Natural killer cell (primary cell): ENCODE data around the gene TCP11. TPM values are rescaled to one million over a fixed set of nuclear protein-coding genes. Genes with fewer than 3 reads are reported as not detected.

Experiments used
- ATAC-seq, 3 donors: fragments of 150-1000 bp in 2 of 3; fragments of 200-7000 bp in 1 of 3; cut with Tn5 transposase; 1 replicate in 1 of 3; 2 replicates in 2 of 3; pipeline ENCODE4 v1.10.0; 2021; ENCODE audit warnings: mild to moderate bottlenecking in 2 of 3, moderate library complexity in 2 of 3
- DNase-seq, 2 donors: peaks; one replicate each; pipeline versions ENCODE4 v3.0.0 to v3.0.0-alpha.2; 2013 to 2021; ENCODE audit warnings: mixed read lengths in 1 of 2
- H3K27ac ChIP-seq: one replicate; pipeline ENCODE4 v1.5.1; 2013; ENCODE audit warnings: mild to moderate bottlenecking, low read length
- H3K27me3 ChIP-seq: one replicate; pipeline ENCODE4 v1.6.1; 2013; ENCODE audit warnings: low read length; ENCODE audit not compliant: control insufficient read depth, insufficient read depth
- H3K36me3 ChIP-seq: one replicate; pipeline ENCODE4 v1.6.1; 2013; ENCODE audit warnings: low read length; ENCODE audit not compliant: control insufficient read depth, insufficient read depth
- H3K4me1 ChIP-seq: one replicate; pipeline ENCODE4 v1.6.1; 2013; ENCODE audit warnings: low read length; ENCODE audit not compliant: control insufficient read depth, insufficient read depth
- H3K4me3 ChIP-seq: one replicate; pipeline ENCODE4 v1.5.1; 2013; ENCODE audit warnings: low read length
- H3K9me3 ChIP-seq: one replicate; pipeline ENCODE4 v1.6.1; 2013; ENCODE audit warnings: low read length; ENCODE audit not compliant: control insufficient read depth, insufficient read depth
- H3K27ac Mint-ChIP-seq, 2 donors: one replicate each; pipeline ENCODE4 v1.8.0; 2022; ENCODE audit warnings: mild to moderate bottlenecking in 2 of 2, mixed read lengths in 2 of 2, moderate library complexity in 1 of 2
- H3K27me3 Mint-ChIP-seq, 2 donors: one replicate each; pipeline ENCODE4 v1.8.0; 2022; ENCODE audit warnings: low read depth in 2 of 2, mixed read lengths in 2 of 2
- H3K36me3 Mint-ChIP-seq: one replicate; pipeline ENCODE4 v1.8.0; 2022; ENCODE audit warnings: mixed read lengths
- H3K4me1 Mint-ChIP-seq, 2 donors: one replicate each; pipeline ENCODE4 v1.8.0; 2022; ENCODE audit warnings: mixed read lengths in 2 of 2
- H3K4me3 Mint-ChIP-seq: one replicate; pipeline ENCODE4 v1.8.0; 2022; ENCODE audit warnings: mild to moderate bottlenecking, moderate library complexity, mixed read lengths
- H3K9me3 Mint-ChIP-seq, 2 donors: one replicate each; pipeline ENCODE4 v1.8.0; 2022; ENCODE audit warnings: mixed read lengths in 2 of 2
- CTCF ChIP-seq: fragments of 200-600 bp; IDR thresholded peaks from one replicate; pipeline ENCODE4 v1.8.0; 2022; ENCODE audit warnings: antibody characterized with exemption
- WGBS: methylation state at CpG from one replicate; pipeline ENCODE4 v1.1.7; 2013; ENCODE audit warnings: missing lambda C conversion rate; ENCODE audit not compliant: insufficient coverage; 5-methylcytosine and 5-hydroxymethylcytosine counted together
- intact Hi-C: fragments of 100-400 bp; cut with micrococcal nuclease; formaldehyde crosslinking; loops from one replicate; pipeline ENCODE4 v1.14.2; 2022
- total RNA-seq, 4 donors: library from RNA; stranded (reverse); fragments of 120-200 nt in 1 of 4; gene quantifications; one replicate each; pipeline versions ENCODE4 v1.2.3 to v1.2.4, GENCODE V29; 2013 to 2022

TCP11 gene
- total RNA-seq, 3 donors from 2014 or later (not counting 1 experiment from before 2014, with no cell fraction given): not detected

DNA sequence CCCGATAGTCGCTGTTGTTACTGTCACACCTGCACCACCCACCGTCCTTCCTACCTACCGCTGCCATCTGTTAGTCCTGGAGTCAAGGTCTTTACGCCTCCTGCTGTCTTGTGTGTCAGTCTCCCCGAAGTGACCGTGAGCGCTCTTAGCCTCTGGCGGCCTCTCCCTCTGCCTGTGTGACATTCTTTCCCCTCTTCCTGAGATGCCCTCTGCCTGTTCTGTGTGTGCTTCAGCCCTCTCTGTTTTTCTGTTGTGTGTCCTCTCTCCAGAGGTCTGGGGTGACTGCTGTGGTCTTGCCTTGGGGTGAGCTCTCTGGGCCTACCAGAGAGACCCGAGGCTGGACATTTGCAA lies 54.9 kb downstream of the TCP11 start:
- 91% methylated on average over 10 of the region's 10 CpGs for WGBS
- H3K27ac ChIP-seq: no peak overlapping the region
- peaks cover 29% of the 10 kb centered on the region for H3K36me3 ChIP-seq

GRCh38 chr6:35085359-35086281 lies 55.5 kb downstream of the TCP11 start:
- ATAC-seq (no peak), DNase-seq (peak in 1 of 2 donors; percentile 8)
- H3K4me3 Mint-ChIP-seq: no peak overlapping the region
- no peaks in the 10 kb centered on the region for H3K4me1 ChIP-seq
- no peaks in the 10 kb centered on the region for H3K27me3 Mint-ChIP-seq
- TF ChIP-seq CTCF: no peak
- H3K27me3 ChIP-seq: no peaks in the 10 kb centered on the region
- no peak overlapping the region for H3K4me3 ChIP-seq
- peaks cover 35% of the 10 kb centered on the region for H3K36me3 ChIP-seq
- no peaks in the 10 kb centered on the region for H3K9me3 Mint-ChIP-seq
- no peaks in the 10 kb centered on the region for H3K9me3 ChIP-seq
- H3K4me1 Mint-ChIP-seq: peaks cover 0 to 4% of the 10 kb centered on the region in 2 donors
- H3K27ac ChIP-seq: no peak overlapping the region
- intact Hi-C loops: no loop called here
- H3K36me3 Mint-ChIP-seq: no peaks in the 10 kb centered on the region
- 94% methylated on average over 30 of the region's 30 CpGs for WGBS
- H3K27ac Mint-ChIP-seq: peak overlapping the region in 1 of 2 donors; percentile 14

More for the DNA sequence above, 54.9 kb downstream of the TCP11 start:
- Histone ChIP-seq H3K4me3 (no peak overlapping the region), H3K27me3 (no peaks in the 10 kb centered on the region), H3K4me1 (no peaks in the 10 kb centered on the region), H3K9me3 (no peaks in the 10 kb centered on the region)
- H3K9me3 Mint-ChIP-seq: no peaks in the 10 kb centered on the region
- no peak overlapping the region for H3K27ac Mint-ChIP-seq
- H3K27me3 Mint-ChIP-seq: no peaks in the 10 kb centered on the region
- DNase-seq: no peak
- no peak for ATAC-seq
- TF ChIP-seq CTCF: no peak
- intact Hi-C loops: no loop called here
- H3K4me3 Mint-ChIP-seq: no peak overlapping the region
- peaks cover 0 to 4% of the 10 kb centered on the region in 2 donors for H3K4me1 Mint-ChIP-seq
- no peaks in the 10 kb centered on the region for H3K36me3 Mint-ChIP-seq

GRCh38 chr6:35084511-35085203 lies 56.5 kb downstream of the TCP11 start:
- H3K4me1 Mint-ChIP-seq: peaks cover 0 to 4% of the 10 kb centered on the region in 2 donors
- DNase-seq (peak in 1 of 2 donors; percentile 12), ATAC-seq (no peak)
- no peak overlapping the region for H3K27ac Mint-ChIP-seq
- H3K27me3 Mint-ChIP-seq: no peaks in the 10 kb centered on the region
- TF ChIP-seq CTCF: no peak
- WGBS: 91% methylated on average over 12 of the region's 12 CpGs
- H3K36me3 ChIP-seq: peaks cover 44% of the 10 kb centered on the region
- no peaks in the 10 kb centered on the region for H3K27me3 ChIP-seq
- H3K4me1 ChIP-seq: no peaks in the 10 kb centered on the region
- no peak overlapping the region for H3K27ac ChIP-seq
- H3K4me3 ChIP-seq: no peak overlapping the region
- no peak overlapping the region for H3K4me3 Mint-ChIP-seq
- H3K36me3 Mint-ChIP-seq: no peaks in the 10 kb centered on the region
- intact Hi-C loops: no loop called here
- no peaks in the 10 kb centered on the region for H3K9me3 Mint-ChIP-seq
- H3K9me3 ChIP-seq: no peaks in the 10 kb centered on the region
